NOMO-1 treated with dmso at 0.1 percent for 144 hours (cell line): ENCODE data around the gene MCC.

Experiments used
- DNase-seq: peaks from one replicate; lab custom pipeline; 2025; ENCODE audit not compliant: unreplicated experiment; lab: John Stamatoyannopoulos, UW

MCC gene

GRCh38 chr5:113042491-113043243 lies 445.6 kb downstream of the MCC start:
- no peak for DNase-seq

DNA sequence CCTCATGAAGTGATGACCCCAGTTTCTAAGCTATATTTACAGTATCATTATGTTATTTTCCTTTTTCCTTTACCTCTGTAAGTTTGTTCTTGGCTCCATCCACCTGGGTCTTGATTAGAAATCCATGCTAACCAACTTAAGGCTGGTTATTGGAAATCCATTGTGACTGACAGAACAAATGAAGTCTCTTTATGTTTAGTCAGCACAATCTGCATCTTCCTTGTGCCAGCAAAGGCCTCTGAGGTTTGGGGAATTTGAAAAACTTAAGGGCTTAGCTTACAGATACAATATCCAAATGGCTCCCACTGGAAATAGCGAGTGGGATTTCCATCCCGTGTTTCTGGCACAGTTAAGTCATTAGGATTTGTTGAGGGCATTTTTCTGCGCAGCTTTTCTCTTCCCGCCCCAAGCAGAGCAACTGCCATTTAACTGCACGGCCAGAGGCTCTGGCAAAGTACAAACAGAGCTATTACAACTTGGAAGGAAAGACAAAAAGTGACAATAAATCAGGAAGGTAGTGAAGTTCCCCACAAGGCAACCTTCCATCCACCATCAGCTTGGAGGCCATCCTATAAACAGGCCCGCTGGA lies 447.5 kb downstream of the MCC start:
- DNase-seq: no peak

DNA sequence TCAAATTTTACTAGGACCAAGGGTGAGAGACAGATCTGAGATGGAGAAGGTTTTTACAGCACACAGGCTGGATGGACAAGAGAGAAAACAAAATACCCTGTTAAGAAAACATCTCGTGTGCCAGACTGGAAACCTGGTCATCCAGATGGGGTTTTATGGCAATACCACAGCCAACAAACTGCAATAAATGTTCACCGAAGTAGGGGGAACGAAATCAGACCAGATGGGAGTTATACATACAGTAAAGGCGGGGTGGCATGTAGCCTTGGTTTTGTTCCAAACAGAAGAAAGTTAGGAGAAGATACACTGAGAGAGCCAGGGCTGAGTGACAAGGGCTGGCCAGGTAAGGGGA lies 448.3 kb downstream of the MCC start:
- DNase-seq: no peak

GRCh38 chr5:113039229-113039933 lies 448.9 kb downstream of the MCC start:
- no peak for DNase-seq

DNA sequence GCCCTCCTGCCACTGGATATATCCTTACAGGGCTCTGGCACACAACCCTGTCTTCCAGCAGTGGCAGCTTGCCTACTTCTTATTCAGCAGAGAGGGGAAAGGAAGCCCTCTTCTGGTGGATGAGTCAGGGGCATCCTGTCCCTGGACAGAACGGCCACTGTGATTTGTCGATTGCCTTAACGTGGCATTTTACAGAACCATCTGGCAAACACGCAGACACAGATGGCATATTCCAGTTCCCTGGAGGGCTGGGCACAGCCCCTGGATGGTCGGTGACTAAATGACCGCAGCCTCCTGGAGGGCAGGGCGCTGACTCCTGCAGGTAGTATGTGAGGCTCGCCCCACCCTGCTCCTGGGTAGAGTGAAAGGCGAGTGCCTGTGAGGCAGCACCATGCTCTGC lies 449.5 kb downstream of the MCC start:
- no peak for DNase-seq

DNA sequence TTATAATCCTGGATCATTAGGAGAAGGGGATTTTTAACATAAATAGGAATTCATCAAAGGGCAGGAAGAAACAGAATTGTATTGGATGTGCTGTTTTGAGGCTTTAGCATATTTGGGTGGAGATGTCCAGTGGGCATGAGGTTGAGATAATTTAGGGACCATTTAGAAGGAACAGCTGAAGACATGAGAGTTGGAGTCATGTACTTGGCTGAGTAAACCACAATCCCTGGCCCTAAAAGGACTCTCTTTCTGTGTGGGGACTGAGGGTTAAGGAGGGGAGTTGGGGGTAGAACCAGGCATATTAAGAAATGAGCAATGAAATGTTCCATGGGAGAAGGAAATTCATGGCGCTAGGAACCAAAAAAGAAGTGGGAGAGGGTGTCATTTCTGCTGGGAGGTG lies 450.1 kb downstream of the MCC start:
- no peak for DNase-seq

DNA sequence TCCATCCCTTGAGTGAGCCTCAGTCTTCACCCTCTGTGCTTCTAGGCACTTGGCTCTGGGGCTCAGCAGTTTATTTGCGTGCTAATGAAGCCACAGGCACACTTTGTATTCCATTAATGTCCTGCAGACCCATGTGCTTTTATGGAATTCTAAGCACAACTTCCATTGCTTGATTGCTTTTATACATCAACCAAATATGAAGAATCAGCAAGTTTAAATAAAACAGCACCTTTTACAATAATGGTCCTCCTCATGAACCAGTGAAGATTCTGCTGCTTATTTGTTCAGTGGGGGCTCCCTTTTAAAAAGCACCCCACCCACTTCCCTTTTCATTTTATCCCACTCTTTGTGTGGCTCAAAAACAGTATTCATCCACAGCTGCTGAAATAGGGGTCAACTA lies 451.4 kb downstream of the MCC start:
- DNase-seq: no peak

DNA sequence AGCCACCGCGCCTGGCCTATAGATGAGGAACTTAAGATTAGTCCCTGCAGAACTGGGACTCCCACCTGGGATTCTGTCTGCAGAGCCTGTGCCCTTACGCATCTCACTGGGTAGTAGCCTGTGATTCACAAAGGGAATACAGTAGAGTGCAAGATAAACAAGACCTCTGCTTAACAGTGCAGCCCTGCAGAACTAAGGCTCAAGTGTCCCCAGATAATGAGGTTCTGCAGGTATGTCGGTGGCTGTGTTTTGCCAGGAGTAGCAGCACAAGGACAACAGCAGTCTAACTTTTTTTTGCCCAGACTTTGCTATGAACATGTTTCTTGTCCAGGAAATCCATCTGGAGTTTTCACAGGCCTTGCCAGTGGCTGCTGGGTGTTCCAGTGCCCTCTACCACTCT lies 451.9 kb downstream of the MCC start:
- no peak for DNase-seq

GRCh38 chr5:113035096-113035495 lies 453.2 kb downstream of the MCC start:
- DNase-seq: no peak

GRCh38 chr5:113034182-113034773 lies 454.0 kb downstream of the MCC start:
- no peak for DNase-seq

DNA sequence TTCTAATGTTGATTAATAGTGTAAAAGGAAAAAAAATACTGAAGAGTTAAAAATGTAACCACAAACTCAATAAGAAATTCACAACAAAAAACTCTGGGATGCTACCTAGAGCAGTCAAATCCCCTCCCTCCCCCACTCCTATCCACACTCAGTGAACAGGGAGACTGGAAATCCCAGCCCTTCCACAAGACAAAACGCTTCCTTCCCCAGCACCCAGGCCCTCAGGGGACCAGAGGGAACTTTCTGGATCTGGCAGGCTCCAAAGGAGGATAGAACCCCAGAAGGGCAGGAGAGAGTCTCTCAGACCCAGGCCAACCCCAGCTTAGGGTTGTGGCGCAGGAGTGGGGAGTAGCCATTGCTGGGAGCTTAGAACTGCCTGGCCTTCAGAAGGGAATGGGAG lies 456.7 kb downstream of the MCC start:
- DNase-seq: no peak

- no peak for DNase-seq
Observed at GRCh38 chr5:113031104-113031503, 457.1 kb downstream of the MCC start.

DNA sequence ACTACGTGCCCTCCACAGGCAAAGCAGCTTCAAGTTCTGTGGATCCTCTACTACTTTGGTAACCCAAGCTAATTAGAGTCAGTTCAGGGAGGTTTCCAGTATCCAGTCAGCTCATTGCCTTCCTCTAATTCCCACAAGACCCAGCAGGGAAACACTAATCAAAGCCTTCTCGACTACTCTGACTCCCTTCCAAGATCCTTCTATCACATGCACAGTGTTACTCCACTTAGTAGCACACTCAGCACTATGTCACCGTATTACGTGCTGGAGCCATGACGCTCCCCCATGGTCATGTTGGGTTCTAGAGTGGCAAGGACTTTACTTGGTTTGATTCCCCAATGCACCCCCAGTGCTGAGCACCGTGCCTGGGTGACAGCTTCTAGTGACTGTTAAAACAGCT lies 458.6 kb downstream of the MCC start:
- DNase-seq: no peak

DNA sequence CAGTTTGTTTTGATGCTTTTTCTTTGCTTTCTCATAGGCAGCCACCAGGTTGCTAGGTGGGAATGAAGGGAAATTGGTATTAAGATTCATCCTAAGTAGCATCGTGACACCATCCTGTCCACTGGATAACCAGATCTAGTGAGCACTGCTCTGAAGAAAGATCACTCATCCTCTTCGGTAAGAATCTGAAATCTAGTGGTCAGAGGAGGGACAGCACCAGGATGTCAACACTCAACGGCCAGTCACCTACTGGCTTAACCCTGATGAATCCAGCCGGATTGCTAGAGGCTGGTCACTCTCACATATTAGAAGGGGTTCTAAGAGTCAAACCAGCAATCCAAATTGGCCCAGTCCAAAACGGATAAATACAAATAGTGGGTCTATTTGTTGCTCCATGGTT lies 460.8 kb downstream of the MCC start:
- DNase-seq: no peak

DNA sequence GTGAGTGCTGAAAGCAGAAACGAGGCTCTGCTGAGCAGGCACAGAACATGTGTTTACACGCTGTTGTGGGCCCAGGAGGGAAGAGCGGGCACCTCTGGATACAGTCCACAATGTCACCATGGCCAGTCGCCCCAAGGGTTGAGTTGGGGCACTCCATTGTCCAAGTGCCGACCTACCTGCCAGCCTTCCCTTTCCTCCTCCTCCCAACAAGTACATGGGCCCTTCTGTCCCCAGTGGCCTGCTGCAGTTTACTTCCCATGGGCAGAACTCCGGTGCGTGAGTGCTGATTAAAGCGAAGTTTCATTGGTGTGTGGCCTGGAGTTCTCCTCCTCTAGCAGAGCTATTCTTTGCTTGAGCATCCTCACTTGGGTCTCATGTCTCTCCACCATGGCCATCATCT lies 461.2 kb downstream of the MCC start:
- DNase-seq: no peak

DNA sequence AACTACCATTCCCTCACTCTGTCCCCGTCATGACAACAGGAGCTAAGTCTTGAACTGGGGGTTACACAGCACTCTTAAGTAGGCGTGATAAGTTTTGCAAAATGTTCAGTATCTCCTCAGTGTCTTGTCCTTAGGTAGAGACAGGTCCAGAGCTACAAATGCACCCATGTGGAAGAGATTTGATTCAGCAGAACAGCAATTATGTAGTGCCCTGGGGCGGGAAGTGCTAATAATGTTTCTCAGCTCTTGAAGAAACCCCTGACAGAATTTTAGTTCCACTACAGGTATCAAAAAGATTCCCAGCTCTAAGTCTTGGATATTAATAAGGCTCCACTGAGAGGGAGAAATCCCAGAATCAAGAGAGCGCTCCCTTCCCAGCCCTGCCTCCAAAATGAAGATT lies 462.0 kb downstream of the MCC start:
- DNase-seq: no peak

- DNase-seq: no peak
Observed at GRCh38 chr5:113025596-113025995, 462.7 kb downstream of the MCC start.

- no peak for DNase-seq
Observed at GRCh38 chr5:113024076-113024697, 464.1 kb downstream of the MCC start.

GRCh38 chr5:113022661-113023060 lies 465.6 kb downstream of the MCC start:
- no peak for DNase-seq

GRCh38 chr5:113020461-113021273 lies 467.6 kb downstream of the MCC start:
- DNase-seq: no peak
